GM19239 (cell line): Measurements from ENCODE around the gene ZMYM1.
"Not testable (repeated sequence)": the region's sequence is repeated elsewhere in the genome, so short reads cannot be mapped to it uniquely, and the experiment has no call there.

ENCODE experiments used
- DNase-seq: peaks from one replicate; pipeline ENCODE4 v3.0.0; 2011; ENCODE audit warnings: low spot score; ENCODE audit not compliant: insufficient read length
- FAIRE-seq: peaks from 2 replicates; lab custom pipeline; 2011; peaks lifted over from hg19 to GRCh38; lab: Jason Lieb, UNC

ZMYM1 gene

DNA sequence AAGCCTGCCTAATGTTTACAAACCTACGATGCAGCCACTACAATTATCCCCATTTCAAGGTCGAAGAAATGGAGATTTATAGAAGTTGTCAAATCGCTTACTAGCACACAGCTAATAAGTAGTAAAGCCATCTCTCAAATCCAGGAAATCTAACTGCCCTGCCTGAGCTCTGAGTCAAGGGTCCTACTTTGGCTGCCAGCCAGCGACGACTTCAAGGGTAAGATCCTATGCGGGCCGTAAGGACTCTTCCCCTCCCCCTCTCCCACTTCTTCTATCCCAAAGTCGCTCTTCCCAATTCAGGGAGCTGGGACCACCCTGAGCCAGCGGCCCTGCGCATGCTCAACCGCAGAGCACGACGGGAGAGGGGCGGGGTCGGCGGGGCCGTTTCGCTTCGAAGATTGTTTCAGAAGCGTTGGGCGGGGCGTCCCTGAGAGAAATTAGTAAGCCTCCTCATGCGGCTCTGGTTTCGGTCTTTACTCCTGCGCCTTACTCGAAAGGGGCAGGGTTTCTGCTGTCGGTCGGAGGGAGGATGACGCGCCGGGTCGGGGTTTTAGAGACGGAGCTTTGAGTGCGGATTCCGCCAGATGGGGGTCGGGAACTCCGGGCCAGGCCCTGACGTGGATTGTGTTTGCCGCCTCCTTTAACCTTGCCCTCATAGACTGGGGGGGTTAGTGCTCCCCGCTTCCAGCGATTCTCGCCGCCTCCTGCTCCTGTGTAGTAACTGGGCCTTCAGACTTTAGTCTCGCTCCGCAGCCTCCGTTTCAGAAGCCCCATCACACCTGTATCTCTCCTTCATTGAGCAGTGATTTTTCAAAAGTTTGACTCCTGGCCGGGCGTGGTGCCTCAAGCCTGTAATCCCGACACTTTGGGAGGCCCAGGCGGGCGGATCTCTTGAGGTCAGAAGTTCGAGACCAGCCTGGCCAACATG lies at the start of gene ZMYM1:
ZMYM1 (plus strand) TSS at position 383 of the 928 bp plus-strand sequence. CDS start 14,603 bp downstream, outside the sequence.
- peak; percentile 94 for FAIRE-seq
- peak; percentile 80 for DNase-seq

GRCh38 chr1:35029761-35030160 lies 49.4 kb upstream of the ZMYM1 start:
- no peak for FAIRE-seq
- no peak for DNase-seq

DNA sequence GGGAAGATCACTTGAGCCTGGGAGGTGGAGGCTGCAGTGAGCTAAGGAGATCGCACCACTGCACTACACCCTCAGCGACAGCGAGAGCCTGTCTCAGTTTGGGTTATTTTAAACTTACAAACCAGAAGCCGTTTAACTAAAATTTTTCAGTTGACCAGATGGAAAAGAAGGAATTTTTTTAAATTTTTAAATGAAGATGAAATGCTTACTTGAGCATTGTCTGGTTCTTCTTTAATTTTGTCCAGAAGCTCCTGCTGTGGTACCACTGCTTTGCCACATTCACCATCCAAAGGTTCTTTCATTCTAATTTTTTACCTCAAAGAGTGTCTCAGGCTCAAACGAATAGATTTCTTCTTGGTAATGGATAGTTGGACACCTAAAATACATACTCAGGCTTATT lies 48.8 kb upstream of the ZMYM1 start:
- peak; percentile 48 for FAIRE-seq
- DNase-seq: no peak

GRCh38 chr1:35030756-35031446 lies 48.3 kb upstream of the ZMYM1 start:
- DNase-seq: no peak
- FAIRE-seq: peak; percentile 71

GRCh38 chr1:35032384-35032739 lies 46.8 kb upstream of the ZMYM1 start:
- DNase-seq (no peak), FAIRE-seq (no peak)

DNA sequence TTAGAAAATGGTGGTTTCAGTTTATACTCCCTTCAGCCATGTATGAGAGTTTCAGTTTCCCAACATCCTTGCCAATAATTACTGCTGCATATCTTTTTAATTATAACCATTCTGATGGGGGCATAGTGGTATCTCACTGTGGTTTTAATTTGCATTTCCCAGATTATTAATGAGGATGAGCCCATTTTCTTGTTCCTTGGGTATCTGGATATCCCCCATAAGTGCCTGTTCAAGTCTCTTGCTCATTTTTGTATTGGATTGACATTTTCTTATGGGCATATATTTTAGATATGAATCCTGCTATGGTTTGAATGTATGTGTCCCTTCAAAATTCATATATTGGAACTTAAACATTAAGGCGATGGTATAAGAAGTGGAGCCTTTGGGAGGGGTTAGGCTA lies 45.8 kb upstream of the ZMYM1 start:
- DNase-seq: no peak
- no peak for FAIRE-seq

GRCh38 chr1:35036621-35037020 lies 42.6 kb upstream of the ZMYM1 start:
- FAIRE-seq: no peak
- DNase-seq: no peak

GRCh38 chr1:35037206-35037605 lies 42.0 kb upstream of the ZMYM1 start:
- DNase-seq (no peak), FAIRE-seq (no peak)

DNA sequence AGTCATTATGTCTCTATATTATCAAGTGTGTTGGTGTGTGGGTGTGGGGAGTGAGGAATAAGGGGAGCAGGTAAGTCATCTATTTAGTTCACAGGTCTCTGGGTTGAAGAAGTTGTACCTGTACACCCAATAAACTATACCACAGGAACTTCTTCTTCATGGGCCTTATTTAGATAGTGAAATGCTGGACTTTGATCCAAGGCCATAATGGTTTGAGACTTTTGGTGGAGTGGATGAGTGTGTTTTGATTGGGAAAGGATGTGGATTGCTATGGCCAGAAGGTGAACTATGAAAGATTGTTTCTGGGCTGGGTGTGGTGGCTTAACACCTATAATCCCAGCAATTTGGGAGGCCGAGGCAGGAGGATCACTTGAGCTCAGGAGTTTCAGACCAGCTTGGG lies 40.5 kb upstream of the ZMYM1 start:
- no peak for DNase-seq
- no peak for FAIRE-seq

DNA sequence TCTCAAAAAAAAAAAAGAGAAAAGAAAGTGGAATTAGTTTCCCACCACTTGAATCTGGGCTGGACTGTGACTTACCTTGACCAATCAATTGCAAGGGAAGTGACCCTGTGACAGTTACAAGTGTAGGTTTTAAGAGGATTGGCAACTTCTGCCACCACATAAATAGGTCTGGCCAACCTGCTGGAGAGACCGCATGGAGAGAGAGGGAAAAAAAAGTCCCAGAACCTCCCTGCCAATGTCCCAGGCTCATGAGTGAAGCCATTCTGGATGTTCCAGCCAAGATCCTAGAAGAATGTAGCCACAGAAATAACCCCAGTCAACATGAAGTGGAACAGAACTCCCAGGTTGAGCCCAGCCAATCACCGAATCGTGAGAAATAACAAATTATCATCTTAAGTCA lies 35.7 kb upstream of the ZMYM1 start:
- DNase-seq (no peak), FAIRE-seq (no peak)

GRCh38 chr1:35044431-35044830 lies 34.8 kb upstream of the ZMYM1 start:
- no peak for FAIRE-seq
- DNase-seq: no peak

DNA sequence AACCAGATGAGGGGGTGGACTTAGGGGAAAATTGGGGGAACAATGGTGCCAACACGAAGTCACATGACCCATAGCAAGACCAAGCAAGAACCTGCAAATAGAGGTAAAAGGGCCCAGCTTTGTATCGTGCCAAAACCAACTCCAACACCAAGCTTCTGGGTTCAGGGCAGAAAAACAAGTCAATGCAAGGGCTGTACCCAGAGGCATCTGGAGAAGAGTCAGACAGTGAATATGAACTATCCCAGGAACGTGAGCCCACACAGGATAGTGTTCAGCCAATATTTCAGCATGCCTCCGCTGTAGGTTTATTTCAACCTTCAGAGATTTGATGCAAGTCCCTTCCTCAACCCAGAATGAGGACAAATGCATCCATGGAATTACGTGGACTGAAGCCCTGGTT lies 32.5 kb upstream of the ZMYM1 start:
- DNase-seq (no peak), FAIRE-seq (no peak)

- no peak for DNase-seq
- FAIRE-seq: no peak
Measured at GRCh38 chr1:35047188-35047858, 31.9 kb upstream of the ZMYM1 start.

- no peak for FAIRE-seq
- DNase-seq: no peak
Measured at GRCh38 chr1:35049116-35049515, 30.1 kb upstream of the ZMYM1 start.

- FAIRE-seq (no peak), DNase-seq (no peak)
Measured at GRCh38 chr1:35053433-35053832, 25.8 kb upstream of the ZMYM1 start.

- not testable (repeated sequence) for DNase-seq, FAIRE-seq
Measured at GRCh38 chr1:35054282-35054681, 24.9 kb upstream of the ZMYM1 start.

- not testable (repeated sequence) for FAIRE-seq, DNase-seq
Measured at GRCh38 chr1:35058321-35058720, 20.9 kb upstream of the ZMYM1 start.

GRCh38 chr1:35058988-35059387 lies 20.2 kb upstream of the ZMYM1 start:
- no peak for DNase-seq
- no peak for FAIRE-seq

GRCh38 chr1:35062518-35063196 lies 16.5 kb upstream of the ZMYM1 start:
- no peak for FAIRE-seq

GRCh38 chr1:35064265-35064664 lies 14.9 kb upstream of the ZMYM1 start:
- FAIRE-seq: no peak

More at GRCh38 chr1:35062518-35063196, 16.5 kb upstream of the ZMYM1 start:
- DNase-seq: no peak

More at GRCh38 chr1:35064265-35064664, 14.9 kb upstream of the ZMYM1 start:
- no peak for DNase-seq
